Stimulated activated CD4-positive, alpha-beta T cell treated with anti-CD3 and anti-CD28 coated beads, Interleukin-2, amount 100 ng/mL, for 24 hours (primary cell): Measurements from ENCODE around the gene CHST13.
"Not testable (repeated sequence)": the region's sequence is repeated elsewhere in the genome, so short reads cannot be mapped to it uniquely, and the experiment has no call there.

Experiments
- DNase-seq, 2 donors: peaks; one replicate each; pipeline ENCODE4 v3.0.0-alpha.2; 2020

Gene CHST13

DNA sequence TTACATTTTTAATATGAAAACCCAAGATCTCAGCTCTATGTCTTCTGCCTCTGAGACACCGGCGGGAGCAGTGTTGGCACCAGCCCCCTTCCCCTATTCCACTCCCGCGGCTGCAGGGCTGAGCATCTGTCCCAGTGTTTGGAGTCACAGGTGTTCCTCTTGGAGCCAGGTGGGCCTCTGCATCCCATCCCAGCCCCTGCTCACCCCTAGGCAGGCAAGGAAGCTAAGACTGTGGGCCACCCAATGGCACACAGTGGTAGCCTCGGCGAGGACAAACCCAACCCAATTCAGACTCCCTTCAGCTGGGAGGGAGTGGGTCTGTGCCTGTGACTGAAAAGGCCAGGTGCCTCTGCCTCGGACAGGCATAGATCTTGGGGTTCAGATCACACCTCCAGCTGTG, 3.1 kb downstream of the CHST13 start:
- DNase-seq = no peak

GRCh38 chr3:126527455-126528211, 3.7 kb downstream of the CHST13 start:
- no peak for DNase-seq

- DNase-seq = no peak
Observed at GRCh38 chr3:126528419-126528799, 4.5 kb downstream of the CHST13 start.

GRCh38 chr3:126528800-126529541, 5.0 kb downstream of the CHST13 start:
- no peak for DNase-seq

- no peak for DNase-seq
Observed at GRCh38 chr3:126529585-126530170, 5.7 kb downstream of the CHST13 start.

DNA sequence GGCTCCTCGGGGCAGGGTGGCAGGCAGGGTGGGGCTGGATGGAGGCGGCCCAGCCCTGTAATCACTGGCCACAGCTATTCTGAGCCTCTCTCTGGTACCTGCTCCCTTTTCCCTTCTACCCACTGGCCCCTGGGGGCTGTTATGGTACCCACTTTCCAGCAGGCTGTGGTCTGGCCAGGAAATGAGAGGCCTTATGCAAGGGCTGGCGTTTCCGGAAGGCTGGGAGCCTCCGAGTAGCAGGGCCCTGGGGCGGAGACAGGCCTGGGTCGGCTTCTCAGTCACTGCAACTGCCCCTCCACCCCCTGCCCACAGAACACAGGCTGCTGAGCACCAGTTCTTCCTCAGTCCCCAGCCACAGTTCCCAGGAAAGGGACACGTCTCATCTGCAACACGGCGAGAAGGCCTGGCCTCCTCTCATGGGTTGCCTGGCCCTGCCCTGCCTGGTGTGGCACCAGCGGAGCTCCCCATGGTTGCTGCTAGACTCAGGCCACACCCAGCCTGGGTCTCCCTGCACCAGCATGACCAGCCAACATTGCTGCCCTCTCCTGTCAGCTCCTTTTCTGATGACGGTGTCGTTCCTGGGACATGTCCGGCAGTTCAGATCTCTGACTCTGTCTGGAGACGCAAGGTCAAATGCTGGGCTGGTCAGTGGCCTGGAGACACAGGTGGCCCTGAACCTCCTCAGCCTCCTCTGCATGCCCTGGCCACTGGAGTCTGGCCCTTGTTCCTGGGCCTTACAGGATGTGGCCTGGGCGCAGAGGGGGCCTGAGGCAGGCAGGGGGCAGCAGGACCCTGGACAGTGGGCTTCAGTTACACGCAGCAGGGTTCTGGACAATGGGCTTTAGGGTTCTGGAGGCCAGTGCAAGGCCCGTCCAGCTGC, 6.5 kb downstream of the CHST13 start:
- DNase-seq = no peak

GRCh38 chr3:126531051-126531330, 7.0 kb downstream of the CHST13 start:
- DNase-seq = no peak

DNA sequence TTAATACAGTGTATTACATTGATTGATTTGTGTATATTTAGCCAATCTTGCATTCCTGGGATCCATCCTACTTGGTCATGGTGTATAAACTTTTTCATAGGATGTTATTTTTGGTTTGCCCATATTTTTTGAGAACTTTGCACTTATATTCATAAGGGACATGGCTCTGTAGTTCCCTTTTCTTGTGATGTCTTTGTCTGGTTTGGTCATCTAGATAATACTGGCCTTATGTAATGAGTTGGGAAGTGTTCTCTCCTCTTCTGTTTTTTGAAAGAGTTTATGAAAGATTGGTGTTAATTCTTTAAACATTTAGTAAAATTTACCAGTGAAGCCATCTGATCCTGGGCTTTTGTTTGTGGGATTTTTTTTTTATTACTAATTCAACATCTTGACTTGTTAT, 9.6 kb downstream of the CHST13 start:
- DNase-seq = no peak

- not testable (repeated sequence) for DNase-seq
Observed at GRCh38 chr3:126534716-126535115, 10.8 kb downstream of the CHST13 start.

DNA sequence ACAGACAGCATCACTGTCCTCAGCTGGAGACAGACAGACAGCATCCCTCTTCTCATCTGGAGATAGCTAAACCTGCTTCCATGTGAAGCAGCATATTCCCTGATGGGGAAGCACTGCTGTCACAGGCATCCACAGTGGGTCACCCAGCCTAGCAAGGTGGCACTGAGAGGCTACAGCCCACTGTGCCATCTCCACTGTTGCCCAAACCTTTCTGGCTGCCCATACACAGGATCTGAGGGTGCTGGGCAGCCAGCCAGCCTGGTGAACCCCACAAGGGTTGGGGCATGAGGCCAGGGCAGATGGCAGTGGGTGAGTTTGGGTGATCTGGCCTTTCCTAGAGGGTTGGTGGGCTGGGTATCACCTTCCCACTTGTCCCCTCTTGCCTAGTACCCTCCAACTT, 11.7 kb downstream of the CHST13 start:
- DNase-seq = no peak

DNA sequence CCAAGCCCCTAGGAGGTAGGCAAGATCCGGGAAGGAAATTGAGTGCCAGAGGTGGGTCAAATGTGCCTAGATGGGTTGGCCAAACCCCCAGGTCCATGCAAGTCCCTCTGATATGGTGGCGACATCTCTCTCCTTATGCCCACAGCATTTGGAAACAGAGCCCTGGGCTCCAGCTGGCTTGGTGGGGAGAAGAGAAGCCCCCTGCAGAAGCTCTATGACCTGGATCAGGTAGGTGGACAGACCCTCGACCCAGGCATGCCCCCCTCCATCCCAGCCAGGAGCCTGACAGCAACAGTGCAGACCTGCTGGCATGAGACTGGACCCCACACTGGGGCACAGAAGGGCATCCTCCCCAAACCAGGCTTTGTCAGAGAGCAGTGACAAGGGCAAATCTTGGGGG, 12.2 kb downstream of the CHST13 start:
- no peak for DNase-seq

DNA sequence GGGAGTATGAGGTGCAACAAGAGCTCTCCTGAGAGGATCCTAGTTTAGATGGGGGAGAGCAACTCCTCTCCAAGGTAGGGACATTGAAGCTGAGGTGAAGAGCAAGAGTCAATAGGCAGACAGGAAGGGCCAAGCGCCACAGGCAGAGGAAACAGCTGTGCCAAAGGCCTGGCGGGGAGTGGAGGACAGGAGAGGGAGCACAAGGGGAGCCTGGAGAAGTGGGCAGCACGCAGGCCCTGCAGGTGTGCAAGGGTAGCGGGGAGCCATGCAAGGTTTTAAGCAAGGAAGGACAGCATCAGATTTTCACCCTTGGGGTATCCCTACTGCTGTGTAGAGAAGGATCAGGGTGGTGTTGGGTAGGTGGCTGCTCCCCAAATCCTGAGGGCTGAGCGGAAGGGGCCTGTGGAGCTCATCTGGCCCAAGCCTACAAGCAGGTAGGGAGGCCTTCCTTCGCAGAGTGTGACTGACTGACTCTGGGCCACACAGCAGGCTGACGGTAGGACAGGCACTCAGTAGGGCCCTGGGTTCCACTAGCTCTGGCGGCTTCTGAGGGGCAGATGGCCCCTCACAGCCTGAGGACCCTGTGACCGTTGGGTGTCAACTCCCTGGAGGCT, 13.3 kb downstream of the CHST13 start:
- DNase-seq = no peak

DNA sequence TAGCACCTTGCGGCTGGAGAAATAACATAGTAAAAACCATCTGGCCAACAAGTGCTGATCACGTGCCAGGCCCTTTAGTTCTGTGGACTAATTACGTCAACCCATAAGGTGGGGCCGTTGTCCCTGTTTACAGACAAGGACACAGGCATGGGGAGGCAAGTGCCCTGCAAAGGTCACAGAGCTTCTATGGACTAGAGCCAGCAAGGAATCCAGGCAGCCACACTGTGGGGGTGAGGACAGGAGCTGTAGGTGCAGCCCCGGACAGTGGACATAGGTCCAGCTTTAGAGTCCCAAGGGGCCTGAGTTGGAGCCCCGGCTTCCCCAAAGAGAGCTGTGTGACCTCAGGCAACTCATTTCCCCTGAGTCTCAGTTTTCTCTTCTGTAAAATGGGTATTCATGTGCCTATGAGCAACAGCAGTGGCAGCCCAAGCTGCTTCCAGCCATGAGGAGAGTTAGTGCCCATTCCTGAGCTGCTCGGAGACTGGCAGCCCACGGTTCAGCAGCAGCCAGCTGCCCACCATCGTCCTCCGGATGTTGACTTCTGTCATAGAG, 13.9 kb downstream of the CHST13 start:
- no peak for DNase-seq

DNA sequence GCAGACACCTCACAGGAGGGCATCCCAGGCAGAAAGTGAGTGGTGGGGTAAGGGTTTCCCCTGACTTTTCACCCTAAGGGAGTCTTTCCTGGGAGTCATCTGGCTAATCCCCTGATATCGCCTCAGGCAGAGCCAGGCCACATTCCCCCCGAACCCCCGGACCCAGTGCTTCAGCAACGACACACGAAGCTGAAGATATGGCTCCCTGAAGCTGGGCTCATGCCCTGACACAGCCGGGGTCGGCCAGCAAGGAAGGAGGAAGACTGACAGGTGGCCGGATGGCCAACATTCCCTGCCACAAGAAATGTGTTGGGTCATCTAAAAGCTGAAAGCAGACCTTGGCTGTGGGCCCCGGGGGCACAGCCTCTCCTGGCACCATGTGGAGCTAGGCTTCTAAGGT, 14.4 kb downstream of the CHST13 start:
- DNase-seq = no peak

DNA sequence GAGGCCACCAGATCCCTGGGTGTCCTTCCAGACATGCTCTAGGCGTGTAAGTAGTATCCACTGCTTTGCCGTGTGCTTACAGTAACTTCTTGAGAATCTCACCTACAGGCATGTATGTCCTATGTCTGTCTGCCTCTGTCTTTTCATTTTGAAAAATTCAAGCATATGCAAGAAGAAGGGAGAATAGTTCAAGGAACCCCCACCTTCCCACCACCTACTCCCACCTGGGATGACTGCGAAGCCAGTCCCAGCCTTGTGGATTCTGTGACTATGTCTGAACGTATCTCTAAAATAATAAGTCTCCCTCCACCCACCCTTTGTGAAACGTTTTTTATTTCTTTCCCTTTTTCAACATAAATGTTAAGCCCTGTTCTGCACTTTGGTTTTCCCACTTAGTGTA, 15.0 kb downstream of the CHST13 start:
- DNase-seq = no peak

DNA sequence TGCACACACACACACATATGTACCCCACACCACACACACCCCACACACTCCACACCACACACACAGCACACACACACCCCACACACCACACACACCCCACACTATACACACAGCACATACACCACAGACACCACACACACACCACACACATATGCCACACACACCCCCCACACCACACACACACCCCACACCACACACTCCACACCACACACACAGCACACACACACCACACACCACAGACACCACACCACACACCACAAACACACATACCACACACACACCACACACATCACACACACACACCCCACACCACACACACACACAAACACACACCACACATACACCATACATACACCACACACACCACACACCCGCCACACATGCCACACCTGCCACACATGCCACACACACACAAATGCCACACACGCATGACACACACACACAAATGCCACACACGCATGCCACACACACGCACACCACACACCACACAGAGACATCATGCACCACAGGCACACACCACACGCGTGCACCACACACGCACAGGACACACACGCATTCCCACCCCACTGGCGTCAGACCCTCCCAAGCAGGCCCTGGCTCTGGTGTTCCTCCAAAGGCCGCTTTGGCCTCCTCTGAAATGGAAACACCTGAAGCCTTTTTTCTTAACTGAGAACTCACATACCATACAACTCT, 15.7 kb downstream of the CHST13 start:
- no peak for DNase-seq

GRCh38 chr3:126540342-126540849, 16.4 kb downstream of the CHST13 start:
- no peak for DNase-seq

GRCh38 chr3:126540951-126541627, 17.1 kb downstream of the CHST13 start:
- DNase-seq = no peak

- DNase-seq = no peak
Observed at GRCh38 chr3:126541628-126542339, 17.8 kb downstream of the CHST13 start.
